ENCODE measurements around the gene CBY1. TPM values are rescaled to one million over a fixed set of nuclear protein-coding genes. Genes with fewer than 3 reads are reported as not detected.
A peak's percentile ranks its signal among the peaks of the same experiment; 100 is the strongest.

CBY1 gene
- total RNA-seq, 1 donor from 2014 or later: 16.5 TPM

DNA sequence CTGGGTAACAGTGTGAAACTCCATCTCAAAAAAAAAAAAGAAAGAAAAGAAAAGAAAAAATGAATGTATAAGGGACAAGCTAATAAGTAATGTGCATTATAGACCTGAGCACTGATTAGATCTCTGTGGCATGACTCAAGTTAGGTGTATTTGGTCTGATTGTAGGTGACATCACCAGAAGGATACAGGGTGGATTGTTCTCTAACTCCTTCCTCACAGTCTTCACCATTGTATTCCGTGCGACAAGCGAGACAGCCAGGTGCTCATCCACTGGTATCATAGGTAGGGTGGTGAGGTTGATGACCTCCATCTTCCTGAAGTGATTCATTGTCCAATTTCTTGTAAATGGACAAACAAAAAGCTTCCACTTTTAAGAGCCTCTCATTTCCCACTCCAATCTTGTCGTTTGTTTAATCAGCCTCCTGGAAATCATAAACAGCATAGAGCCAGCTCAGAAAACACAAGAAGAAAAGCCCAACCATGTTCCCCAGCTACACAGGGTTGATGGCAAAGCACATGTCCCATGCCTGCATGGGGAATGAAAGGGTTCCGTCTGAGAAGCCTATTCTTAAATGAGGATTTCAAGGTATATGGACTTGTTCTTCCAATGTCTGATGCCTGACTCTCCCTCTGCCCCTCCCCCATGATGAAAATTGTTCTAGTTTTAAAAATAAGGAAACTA, 6.5 kb upstream of the CBY1 start:
- DNase-seq: no peak

DNA sequence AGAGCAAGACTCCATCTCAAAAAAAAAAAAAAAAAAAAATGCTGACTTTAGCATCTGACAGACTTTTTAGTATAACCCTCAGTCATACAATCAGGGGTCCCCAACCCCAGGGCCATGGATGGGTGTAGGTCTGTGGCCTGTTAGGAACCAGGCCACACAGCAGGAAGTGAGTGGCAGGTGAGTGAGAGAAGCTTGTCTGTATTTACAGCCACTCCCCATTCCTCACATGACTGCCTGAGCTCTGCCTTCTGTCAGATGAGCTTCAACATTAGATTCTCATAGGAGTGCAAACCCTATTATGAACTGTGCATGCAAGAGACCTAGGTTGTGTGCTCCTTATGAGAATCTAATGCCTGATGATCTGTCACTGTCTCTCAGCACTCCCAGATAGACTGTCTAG, 3.6 kb upstream of the CBY1 start:
- DNase-seq: no peak

DNA sequence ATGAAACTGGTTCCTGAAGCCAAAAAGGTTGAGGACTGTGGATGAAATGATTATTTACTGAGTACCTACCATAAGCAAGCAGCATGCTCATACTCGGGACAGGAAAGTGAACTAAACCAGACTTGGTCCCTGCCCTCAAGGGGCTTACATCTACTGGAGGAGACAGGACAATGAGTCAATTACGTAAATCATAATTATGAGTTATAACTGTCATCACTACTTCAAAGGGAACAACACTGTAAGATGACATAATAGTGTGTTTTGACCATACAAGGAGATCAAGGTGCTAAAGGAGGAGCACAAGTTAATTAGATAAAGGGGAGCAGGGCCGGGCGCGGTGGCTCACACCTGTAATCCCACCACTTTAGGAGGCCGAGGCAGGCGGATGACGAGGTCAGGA, 2.7 kb upstream of the CBY1 start:
- no peak for DNase-seq

DNA sequence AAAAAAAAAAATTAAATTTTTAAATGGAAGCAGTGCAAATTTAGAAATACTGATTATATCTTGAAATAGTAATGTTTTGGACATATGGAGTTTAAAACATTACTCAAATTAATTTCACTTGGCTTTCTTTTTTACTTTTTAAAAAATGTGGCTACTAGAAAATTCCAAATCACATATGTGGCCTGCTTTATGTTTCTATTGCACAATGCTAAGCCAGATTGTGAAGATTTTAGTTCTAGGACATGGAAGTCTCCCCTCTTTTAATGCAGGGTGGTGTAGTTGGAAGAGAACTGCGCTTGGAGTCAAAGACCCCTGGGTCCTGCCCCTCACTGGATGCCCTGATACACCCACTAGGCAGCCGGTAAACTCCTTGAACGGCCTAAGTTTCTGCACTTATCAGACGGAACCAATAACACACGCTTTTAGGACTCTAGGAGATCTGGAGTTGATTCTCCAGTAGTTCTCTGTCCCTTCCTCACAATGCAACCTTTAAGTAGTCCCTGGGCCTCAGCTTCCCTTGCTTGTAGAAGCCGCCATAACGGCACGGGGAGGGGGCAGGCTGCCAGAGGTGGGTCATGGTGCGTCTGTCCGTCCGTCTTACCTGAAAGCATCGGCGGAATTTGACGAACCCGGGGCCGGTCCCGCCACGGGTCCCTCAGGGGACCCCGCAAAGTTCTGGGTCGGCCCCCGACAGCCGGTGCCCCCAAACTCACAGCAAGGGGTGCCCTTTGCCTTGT, 751 bp upstream of the CBY1 start:
- DNase-seq: no peak

DNA sequence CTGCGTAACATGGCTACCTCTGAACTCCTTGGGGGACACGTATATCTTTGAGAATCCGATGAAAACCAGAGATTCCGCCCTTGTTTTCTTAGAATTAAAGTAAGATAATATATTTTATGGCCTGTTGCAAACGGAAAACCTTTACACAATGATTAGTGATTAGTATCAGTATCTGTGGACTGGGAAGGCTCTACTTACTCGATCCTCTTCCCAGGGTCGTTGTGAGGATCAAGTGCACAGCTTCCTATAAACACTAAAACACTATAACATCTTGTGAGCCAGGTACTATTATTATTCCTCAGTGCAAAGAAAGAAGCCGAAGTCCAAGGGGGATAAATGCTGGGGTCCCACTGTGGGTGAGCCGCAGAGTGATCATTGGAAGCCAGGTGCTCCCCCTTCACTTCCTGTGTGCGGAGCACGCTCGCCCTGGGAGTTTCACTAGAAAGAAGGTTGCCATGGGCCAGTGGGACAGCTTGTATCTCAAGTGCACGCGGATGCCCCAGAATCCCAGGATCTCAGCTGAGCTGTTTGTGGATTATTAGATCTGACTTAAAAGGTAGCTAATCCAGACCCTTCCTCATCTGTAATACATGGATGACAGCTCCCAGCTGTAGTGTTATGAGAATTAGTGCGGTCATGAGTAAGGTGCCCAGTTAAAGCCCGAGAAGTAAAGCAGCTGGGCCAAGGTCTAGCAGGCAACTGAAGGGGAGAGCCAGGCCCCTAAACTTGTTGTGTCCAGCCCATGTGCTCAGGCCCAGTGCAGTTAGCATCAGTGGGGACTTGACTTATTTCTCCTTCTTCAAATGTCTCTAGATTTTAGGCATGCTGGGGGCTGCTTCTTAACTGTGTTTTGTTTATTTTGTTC, 839 bp downstream of the CBY1 start:
- DNase-seq: no peak

DNA sequence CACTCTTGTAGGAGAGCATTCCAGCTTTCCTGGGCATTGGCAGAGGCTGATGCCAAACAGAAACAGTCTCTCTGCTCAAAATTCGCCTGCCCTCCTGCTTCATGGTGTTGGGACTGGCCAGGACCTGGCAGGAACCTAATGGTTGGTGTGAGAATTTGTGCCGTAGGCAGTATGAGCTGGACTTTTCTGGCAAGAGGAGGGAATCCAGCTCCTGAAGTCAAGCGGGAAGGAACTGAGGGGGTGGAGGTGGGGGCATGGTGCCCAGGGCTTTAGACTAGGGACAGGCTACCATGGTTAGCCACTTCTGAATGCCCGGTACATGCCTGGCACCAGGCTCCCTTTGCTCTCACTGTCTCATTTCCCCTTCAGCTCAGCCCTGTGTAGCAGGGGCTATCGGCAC, 18.4 kb downstream of the CBY1 start:
- DNase-seq: no peak

DNA sequence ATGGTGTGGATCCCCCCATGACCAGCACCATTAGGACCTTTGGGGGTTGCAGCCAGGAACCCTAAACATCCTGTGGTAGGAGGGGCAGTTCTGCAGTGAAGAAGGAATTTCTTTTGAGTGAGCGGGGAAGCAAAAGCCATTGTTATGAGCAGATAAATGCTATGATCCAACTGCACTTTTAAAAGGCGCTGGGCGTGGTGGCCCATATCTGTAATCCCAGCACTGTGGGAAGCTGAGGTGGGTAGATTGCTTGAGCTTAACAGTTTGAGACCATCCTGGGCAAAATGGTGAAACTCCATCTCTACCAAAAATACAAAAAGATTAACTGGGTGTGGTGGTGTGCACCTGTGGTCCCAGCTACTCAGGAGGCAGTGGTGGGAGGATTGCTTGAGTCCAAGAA, 19.4 kb downstream of the CBY1 start:
- no peak for DNase-seq

DNA sequence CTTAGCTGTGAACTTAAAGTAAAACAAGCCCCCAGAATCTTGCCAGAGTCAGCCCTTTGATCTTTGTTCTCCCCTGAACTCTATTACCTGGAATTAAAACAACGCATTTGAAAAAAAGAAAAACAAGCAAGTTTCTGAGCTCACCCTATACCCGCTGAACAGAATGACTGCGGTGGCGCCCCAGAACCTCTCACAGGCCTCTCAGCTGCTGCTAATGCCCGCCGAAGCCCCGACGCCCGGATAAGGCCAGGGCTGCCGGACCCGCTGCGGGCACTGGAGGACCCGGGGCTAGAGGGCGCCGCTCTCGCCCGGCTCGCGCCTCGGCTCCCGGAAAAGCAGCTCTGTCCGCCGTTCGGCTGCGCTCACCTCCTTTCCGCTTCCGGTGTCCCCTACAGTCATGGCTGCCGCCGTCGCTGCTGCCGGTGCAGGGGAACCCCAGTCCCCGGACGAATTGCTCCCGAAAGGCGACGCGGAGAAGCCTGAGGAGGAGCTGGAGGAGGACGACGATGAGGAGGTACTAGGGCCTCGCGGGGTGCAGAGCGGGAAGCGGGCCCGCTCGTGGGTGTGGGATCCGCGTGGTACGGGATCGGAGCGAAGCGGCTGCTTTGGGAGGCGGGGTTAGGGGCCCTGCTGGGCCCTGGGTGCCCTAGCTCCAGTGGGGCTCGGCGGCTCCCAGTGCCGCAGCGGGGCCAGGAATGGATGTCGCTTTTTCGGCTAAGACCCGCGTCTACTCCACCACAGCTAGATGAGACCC, 25.3 kb downstream of the CBY1 start, which contains the start of gene TOMM22:
Gene TOMM22 (plus strand): TSS at position 376 of the 754 bp plus-strand sequence. CDS start 22 bp downstream, at position 398.
- DNase-seq: peak; percentile 84

DNA sequence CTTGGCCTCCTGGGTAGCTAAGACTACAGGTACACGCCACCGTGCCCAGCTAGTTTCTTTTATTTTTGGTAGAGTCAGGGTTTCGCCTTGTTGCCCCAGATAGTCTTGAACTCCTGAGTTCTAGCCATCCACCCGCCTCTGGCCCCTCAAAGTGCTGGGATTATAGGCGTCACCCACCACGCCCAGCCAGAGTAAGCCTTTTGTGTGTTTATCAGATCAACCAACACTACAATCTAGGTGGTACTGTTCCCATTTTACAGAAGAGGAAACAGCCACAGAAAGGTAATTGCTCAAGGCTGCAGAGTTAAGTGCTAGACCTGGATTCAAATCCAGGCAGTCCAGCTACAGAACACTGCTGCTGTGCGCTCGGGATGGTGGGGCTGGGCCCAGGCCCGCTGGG, 28.5 kb downstream of the CBY1 start:
- DNase-seq: no peak

DNA sequence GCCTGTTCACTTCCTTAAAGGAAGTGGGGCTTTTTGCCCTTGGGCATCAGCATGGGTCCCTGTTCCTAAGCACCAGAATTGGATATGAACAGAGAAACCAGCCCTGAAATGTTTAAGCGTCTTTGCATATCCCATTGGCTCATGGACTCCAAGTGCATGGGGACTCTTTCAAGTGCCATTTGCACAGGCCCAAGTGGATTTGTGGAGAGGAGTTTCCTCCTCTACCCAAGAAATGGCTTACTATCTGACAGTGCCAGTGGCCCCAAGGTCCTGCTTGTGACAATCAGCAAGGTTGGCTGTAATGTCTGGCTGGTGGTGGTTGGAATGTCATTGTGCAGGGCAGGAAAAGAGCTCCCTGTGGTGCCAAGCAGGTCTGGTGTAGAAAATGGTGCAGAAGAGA, 29.3 kb downstream of the CBY1 start:
- DNase-seq: no peak

DNA sequence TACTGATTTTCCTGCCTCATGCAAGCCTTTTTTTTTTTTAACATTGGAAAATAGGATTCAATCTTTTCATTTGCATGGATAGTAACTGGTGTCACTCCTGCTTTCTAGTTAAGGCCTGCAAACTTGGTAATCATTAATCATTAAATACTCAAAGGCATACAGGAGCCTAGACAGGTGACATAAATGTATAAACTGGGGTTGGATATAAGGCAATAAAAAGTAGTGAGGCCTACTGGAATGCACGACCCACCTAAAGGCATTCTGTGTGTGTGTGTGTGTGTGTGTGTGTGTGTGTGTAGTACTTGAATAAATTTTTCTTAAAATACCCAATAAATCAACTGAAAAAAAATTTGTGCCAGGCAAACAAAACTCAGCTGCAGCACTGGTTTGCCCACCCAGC, 33.2 kb downstream of the CBY1 start:
- DNase-seq: no peak

DNA sequence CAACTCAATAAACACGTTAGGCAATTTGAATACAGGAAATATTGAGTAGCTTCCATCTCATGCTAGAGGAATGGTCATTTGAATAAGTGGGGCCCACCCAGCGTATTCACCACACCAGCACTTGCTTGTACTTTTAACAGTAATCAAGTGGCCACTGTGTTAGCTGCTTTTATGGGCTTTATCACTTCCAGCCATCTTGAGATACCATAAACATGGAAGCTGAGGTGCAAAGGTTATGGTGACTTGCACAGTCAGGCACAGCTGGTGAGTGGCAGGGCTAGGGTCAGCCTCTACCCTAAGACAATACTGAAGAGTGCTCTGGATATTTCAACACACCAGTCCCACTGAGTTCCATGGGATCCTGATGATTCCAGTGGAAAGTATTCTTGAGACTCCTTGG, 37.6 kb downstream of the CBY1 start:
- no peak for DNase-seq

DNA sequence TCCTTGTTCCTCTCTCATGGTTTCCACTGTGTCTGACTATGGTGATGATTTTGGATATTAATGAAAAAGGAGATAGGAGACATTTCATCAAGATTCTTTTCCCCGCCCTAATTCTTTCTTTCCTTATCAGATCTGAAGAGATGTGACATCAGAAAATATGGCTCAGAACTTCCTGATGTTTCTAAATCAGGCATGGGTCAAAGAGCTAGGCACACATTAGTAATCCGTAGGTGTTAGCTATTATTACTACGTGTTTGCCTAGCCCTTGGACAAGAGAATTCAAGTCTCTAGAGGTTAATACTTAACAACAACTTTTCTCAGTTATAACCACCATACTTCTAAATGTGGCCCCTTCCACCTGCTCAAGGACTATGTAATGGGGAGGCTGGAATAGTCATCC, 38.5 kb downstream of the CBY1 start:
- no peak for DNase-seq

DNA sequence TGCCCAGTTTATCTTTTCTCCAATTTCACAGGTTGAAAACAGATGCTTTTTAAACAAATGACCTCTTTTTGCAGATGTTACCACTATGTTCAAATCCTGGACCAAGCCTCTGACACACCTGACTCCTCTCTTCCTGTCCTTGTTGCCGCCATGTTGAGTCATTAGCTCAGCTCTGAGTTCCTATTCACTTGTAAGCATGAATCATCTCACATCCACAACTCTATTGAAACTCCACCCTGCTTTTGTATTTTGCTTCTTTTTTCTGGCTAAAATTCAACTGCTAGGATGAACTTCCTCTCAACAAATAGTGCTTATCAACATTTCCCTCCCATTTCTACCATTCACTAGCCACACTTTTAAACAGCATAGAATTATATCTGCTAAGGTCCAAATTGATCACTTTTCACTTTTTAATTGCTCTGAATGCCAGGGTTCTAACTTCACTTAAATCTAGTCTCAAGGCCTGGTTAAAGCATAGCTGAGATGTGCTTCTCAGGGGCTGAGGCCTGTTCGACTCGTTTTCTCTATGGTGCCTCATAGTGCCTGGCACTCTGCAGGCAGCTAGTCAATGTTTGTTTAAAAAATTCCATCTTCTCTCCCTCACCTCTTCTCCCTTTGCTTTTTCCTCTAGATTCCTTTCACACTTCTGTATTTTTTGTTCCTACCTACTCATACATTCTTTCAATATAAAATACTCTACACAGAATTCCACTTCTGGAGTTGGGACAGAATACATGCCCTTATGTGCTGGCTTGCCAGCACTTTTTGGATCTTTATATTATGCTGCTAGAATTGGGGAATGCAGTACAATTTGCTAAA, 40.4 kb downstream of the CBY1 start:
- no peak for DNase-seq

DNA sequence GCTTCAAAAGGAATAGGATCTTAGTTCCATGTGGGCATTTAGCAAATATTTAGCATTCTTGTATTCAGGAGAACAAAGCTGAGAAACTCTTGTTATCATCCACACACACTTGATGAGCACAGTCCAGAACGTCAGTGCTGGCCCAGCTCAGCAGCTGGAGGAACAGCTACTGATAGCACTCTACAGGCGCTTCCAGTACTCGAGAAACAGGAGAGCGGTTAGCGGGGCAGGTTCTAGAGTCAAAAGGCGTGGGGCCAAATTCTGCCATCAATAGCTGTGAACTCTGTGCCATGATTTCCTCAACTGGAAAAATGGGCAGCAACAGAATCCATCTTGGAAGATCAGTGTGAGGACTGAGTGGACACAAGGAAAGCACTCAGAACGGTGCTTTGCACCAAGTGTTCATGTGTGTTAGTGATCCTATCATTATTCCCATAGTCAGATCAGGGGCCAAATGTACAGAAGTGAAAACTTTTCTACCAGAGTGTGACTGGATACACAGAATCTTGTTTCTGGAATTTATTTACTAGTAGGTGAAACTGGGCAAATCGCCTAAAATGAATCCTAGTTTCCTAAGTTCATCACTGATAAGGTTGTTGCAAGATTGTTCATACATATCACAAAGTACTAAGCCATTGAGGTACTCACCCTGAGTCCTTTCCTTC, 41.1 kb downstream of the CBY1 start:
- no peak for DNase-seq

DNA sequence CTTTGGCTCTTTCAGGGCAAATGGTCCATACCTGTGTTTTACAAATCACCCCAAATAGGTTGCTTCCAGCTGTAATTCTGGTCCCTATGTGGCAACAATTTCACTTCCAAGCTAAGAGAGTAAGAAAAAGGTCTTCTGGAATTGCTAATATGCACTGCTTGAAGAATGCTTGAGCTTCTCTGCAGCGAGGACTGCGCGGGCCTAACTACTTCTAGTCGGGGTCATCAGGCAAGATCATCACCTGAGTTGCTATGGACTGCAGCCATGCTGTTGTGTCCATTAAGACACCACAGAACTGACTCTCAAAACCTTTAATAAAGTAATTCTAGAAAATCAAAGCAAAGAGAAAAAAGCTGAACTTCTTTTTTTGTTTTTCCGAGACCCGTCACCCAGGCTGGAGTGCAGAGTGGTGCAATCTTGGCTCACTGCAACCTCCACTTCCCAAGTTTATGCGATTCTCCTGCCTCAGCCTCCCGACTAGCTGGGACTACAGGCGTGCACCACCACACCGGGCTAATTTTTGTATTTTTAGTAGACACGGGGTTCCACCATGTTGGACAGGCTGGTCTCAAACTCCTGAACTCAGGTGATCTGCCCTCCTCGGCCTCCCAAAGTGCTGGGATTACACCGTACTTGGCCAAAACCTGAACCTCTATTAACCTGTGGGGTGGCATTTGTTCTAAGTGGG, 42.1 kb downstream of the CBY1 start:
- DNase-seq: no peak

DNA sequence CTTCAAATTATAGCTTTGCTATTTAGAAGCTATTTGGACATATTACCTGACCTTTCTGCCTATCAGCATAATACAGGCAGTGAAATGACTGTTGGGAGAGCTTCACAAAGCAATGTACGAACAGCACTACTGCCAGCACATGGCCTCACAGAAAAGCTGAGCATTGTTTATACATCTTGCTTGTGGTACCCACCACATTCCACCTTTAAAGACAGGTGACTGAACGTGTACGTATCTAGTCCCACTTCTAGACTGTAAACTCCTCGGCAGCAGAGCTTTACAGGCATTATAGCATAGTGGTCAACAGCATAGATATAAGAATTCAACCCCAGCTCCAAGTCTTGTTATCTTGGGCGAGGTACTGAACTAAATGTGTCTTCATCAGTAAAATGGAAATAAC, 42.7 kb downstream of the CBY1 start:
- no peak for DNase-seq

DNA sequence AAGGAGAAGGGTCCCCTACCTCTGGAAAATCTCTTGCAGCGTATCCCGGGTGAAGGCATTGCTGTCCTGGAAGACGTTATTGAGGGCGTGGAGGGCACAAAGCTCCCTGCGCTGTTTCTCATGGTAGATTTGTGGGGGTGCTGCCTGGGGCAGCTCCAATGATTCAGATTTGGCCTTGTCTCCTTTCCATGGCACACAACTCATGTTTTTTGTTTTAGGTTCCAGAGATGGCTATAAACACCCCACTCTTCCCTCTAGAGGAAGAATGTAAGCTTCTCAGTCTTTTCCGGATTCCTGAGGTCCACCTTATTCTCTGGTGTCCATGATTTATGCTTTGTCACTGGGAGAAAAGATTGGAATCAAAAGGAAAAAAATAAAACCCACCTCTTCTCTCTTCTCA, 43.3 kb downstream of the CBY1 start:
- no peak for DNase-seq

DNA sequence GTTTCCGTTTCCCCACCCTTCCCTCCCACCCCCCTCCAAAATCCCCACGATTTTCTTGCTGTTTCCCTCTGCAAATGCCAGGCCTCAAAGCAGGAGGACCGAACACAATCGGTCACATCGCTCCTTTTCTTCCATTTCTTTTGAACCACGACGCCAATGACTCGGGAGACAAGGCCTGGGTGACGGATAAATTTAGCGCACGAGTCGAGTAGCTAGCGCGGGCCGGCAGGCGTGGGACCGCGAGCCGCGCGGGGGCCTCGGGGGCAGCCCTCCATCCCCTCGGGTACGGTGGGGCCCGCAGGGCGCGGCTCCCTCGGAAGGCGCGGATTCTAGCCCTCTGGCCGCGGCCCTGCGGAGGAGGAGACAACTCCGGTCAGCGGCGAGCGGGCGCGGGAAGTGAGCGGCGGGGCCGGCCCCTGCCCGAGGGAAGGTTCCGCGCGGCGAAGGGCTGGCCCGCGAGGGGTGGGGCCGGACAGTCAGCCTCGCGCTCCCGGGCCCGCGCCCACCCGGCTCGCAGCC, 43.9 kb downstream of the CBY1 start:
- no peak for DNase-seq
